ENCODE measurements around the gene TNP2.

The TNP2 gene

GRCh38 chr16:11268921-11269375, at the start of gene TNP2:
Gene TNP2, minus strand, starts transcription at chr16:11269325. Its CDS starts 63 bp downstream, at chr16:11269262.
- DNase-seq (ENCODE audit: low spot score): no peak

- DNase-seq (ENCODE audit: low spot score): no peak
Observed at GRCh38 chr16:11318817-11319216, 49.7 kb upstream of the TNP2 start.

- DNase-seq (ENCODE audit: low spot score): no peak
Observed at GRCh38 chr16:11316331-11317015, 47.3 kb upstream of the TNP2 start.

- no peak for DNase-seq (ENCODE audit: low spot score)
Observed at GRCh38 chr16:11315510-11315909, 46.4 kb upstream of the TNP2 start.

GRCh38 chr16:11314309-11314894, 45.3 kb upstream of the TNP2 start:
- no peak for DNase-seq (ENCODE audit: low spot score)

GRCh38 chr16:11313493-11314308, 44.6 kb upstream of the TNP2 start:
- no peak for DNase-seq (ENCODE audit: low spot score)

GRCh38 chr16:11312718-11313492, 43.8 kb upstream of the TNP2 start:
- DNase-seq (ENCODE audit: low spot score): no peak

- DNase-seq (ENCODE audit: low spot score): no peak
Observed at GRCh38 chr16:11310997-11311561, 42.0 kb upstream of the TNP2 start.

GRCh38 chr16:11310634-11310977, 41.5 kb upstream of the TNP2 start:
- DNase-seq (ENCODE audit: low spot score): no peak

- no peak for DNase-seq (ENCODE audit: low spot score)
Observed at GRCh38 chr16:11309895-11310633, 40.9 kb upstream of the TNP2 start.

- no peak for DNase-seq (ENCODE audit: low spot score)
Observed at GRCh38 chr16:11308493-11309283, 39.6 kb upstream of the TNP2 start.

- no peak for DNase-seq (ENCODE audit: low spot score)
Observed at GRCh38 chr16:11307639-11308492, 38.7 kb upstream of the TNP2 start.

- DNase-seq (ENCODE audit: low spot score): no peak
Observed at GRCh38 chr16:11306997-11307638, 38.0 kb upstream of the TNP2 start.

GRCh38 chr16:11306381-11306780, 37.3 kb upstream of the TNP2 start:
- no peak for DNase-seq (ENCODE audit: low spot score)

GRCh38 chr16:11303405-11304138, 34.4 kb upstream of the TNP2 start:
- DNase-seq (ENCODE audit: low spot score): no peak

GRCh38 chr16:11302977-11303376, 33.9 kb upstream of the TNP2 start:
- DNase-seq (ENCODE audit: low spot score): no peak

- no peak for DNase-seq (ENCODE audit: low spot score)
Observed at GRCh38 chr16:11301645-11302501, 32.7 kb upstream of the TNP2 start.
